ENCODE measurements around the gene ARMC6.
"Not testable (repeated sequence)": the region's sequence is repeated elsewhere in the genome, so short reads cannot be mapped to it uniquely, and the experiment has no call there.

Gene ARMC6

DNA sequence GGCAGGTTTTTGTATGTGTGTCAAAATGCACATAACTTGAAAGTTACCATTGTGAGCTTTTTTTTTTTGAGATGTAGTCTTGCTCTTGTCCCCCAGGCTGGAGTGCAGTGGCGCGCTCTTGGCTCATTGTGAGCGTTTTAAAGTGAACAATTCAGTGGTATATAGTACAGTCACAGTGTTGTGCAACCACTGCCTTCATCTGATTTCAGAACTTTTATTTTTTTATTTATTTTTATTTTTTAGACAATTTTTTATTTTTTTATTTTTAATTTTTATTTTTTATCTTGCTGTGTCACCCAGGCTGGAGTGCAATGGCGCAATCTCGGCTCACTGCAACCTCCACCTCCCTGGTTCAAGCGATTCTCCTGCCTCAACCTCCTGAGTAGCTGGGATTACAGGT is 45.4 kb downstream of the ARMC6 start:
- DNase-seq, result no peak

DNA sequence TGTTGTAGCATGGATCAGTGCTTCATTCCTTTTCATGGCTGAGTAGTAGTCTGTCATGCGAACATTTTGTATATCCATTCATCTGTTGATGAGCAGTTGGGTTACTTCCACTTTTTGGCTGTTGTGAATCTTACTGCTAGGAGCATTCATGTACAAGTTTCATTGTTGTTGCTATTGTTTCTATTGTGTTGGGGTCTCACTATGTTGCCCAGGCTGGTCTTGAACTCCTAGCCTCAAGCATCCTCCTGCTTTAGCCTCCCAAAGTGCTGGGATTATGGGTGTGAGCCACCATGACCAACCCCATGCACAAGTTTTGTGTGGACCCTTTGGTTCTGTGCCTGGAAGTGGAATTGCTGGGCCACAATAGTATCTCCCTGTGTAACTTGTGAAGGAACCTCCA is 46.2 kb downstream of the ARMC6 start:
- DNase-seq, result no peak

DNA sequence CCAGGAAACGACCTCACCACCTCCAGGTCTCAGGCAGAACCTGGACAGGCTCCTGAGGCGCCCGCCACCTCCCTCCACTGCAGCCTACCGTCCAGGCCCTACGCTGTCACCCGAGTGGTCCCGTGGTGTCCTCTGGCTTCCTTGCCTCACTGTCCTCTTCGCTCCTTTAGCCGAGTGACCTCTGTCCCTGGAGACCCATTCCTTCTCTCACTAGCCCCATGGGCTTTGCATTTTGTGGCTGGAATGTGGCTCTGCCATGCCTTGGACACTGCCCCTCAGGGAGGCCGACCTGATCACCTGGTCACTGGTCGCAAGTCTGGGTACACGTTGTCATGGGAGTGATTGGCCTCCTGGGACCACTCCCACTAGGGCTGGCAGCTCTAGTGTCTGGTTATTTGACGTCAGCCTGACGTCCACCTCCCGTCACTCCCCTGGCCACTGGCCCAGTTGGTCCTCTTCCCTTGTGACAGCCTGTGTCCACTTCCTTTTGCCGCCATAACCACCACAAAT is 48.3 kb downstream of the ARMC6 start:
- no peak for DNase-seq

DNA sequence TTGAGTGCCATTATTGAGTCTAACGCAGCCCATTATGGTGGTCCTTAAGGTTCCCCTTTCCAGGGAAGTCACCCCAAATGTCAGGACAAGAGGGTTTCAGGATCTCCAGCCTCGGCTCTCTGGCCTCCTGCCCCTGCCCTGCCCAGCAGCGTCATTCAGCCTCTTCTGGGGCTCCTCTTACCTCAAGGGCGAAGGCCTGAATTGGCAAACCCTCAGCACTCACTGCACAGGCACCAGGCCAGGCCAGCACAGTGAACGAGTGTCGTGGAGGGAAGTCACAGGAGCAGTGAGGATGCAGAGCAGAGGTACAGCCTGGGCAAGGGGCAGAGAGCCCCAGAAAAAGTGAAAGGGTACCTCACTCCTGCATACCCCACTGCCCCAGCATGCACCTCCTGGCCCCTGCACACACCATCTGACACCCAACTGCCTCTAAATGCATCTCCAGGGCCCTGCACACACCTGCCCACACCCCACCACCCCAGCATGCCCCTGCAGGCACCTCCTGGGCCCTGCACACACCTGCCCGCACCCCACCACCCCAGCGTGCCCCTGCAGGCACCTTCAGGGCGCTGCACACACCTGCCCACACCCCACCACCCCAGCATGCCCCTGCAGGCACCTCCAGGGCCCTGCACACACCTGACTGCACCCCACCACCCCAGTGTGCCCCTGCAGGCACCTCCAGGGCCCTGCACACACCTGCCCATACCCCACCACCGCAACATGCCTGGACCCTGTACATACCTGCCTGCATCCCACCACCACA is 50.2 kb downstream of the ARMC6 start:
- no peak for DNase-seq

DNA sequence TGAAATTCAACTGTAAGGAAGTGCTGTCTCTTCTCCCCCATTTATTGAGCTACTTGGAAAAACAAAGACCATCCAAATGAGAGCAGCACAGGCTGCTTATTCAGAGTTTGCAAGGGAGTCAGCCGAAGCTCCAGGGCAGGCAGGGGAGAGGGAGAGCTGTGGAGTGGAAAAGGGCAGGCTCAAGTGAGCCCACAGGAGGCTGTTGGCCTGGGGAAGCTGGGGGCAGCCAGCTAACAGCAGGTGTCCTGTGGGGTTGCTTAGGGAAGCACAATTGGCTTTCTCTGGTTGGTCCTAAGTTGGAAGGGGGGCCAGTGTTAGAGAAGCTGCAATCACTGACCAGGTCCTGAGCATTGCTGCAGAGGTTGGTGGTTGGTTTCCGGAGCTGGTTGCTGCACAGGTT is 54.3 kb downstream of the ARMC6 start:
- no peak for DNase-seq

DNA sequence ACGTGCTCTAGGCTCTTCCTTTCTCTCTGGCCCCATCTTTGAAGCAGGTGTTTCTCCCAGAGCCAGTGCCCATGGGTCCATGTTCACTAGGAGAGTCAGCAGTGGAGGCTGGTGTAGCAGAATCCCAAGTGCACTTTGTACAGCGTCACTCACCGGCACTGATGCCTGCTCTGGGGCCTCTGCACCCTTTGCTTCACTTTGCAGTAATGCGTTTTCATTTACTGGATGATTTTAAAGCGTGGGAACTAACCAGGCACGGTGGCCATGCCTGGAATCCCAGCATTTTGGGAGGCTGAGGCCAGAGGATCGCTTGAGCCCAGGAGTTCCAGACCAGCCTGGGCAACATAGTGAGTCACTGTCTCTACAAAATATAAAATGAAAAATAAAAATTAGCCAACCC is 61.1 kb downstream of the ARMC6 start:
- DNase-seq, result no peak

DNA sequence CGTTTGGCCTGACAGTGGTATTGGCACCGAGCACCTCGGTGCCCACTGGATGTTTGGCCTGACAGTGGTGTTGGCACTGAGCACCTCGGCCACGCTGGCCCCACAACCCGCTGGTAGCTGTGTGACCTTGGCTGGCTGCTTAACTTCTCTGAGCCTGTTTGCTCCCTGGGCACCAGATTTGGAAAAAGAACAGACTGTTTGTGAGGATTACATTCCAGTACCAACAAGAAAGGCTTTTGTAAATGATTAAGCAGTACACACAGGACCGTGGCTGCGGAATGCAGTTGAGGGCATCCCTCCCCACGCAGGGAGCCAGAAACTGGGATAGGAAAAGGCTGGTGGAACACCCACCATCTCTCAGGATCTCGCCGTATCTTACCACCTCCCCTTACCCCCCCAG is 62.3 kb downstream of the ARMC6 start:
- no peak for DNase-seq

DNA sequence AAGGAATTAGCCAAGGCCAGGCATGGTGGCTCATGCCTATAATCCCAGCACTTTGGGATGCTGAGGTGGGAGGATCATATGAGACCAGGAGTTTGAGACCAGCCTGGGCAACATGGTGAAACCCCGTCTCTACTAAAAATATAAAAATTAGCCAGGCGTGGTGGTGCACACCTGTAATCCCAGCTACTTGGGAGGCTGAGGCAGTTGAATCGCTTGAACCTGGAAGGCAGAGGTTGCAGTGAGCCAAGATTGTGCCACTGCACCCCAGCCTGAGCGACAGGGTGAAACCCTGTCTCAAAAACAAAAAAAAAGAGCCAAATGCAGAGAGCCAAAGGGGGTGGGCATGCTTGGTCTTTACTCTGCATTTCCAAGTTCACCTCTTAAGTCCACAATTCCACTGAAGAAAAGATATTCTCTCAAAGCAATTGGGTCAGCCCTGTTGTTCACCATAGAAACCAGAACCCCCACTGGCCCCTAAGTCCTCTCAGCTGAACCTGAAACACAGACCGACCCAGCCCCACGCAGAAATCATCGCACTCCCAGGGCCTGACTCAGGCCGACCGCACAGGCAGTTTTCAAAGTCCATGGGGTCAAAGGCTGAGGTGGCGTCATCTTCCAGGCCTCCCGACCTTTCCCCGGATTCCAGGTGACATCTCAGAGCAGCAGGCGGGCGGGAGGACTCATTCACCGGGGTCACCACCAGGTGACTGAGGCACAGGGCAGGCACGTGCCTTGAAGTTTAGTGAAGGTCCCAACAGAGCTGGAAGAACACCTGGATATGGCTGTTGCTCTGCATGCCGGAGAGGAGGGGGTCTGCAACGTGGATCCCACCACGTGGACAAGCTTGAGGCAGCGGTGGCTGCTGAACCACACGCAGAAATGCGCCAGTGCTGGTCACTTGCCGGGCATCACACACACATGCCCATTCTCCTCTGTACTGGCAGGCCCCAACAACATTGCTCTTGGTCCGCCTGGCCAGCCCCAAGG is 63.5 kb downstream of the ARMC6 start:
- no peak for DNase-seq

DNA sequence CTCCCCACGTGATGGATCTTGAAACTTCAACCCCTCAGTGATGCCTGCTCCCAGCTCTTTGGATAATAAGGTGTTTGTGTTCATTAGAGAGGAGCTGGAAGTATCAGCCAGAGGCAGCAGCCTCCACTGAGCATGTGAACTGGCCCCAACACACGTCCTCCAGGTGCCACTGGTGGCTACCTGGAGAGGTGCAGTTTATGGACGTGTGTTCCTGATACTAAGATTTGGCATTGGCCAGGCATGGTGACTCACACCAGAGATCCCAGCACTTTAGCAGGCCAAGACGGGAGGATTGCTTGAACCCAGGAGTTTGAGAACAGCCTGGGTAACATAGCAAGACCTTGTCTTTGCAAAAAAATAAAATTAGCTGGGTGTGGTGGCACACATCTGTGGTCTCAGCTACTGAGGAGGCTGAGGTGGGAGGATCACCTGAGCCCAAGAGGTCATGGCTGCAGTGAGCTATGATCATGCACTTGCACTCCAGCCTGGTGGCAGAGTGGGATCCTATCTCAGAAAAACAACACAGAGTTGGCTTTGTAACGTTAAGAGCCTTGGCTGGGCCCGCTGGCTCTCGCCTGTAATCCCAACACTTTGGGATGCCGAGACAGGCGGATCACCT is 64.8 kb downstream of the ARMC6 start:
- DNase-seq, result no peak

DNA sequence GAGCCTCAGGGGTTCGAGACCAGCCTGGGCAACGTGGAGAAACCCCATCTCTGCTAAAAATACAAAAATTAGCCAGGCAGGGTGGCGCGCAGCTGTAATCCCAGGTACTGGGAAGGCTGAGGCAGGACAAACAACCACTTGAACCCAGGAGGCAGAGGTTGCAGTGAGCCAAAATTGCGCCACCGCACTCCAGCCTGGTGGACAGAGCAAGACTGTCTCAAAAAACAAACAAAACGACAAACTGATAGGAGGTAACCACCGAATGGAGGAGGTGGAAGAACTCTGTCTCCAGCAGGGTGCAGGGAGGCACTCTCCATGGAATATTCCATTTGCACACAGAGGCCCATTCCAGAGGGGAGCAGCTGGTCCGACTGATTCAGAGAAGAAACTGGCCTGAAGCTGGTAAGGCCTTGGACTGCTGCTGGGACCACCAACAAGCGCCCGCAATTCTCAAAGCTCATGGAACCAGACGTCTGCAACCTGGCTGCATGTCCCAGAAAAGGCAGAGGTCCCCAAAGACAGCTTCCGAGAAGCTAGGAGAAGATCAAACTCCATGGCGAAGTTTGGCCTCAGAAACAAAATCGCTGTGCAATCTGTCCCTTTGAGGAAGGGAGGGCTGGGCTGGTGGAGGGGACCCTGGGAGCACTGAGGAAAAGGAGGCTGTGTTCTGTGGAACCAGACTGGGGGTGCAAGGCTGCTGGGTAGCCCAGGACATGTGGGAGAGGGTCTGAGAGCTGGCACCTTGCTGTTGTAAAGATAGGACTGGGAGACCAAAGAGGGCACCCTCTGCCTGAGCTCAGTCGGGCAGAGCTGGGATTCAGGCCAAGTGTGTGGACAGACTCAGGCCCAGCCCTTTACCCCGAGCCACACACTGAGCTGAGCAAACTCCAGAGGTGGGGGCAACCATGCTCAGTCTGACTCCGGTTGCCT is 65.6 kb downstream of the ARMC6 start:
- no peak for DNase-seq

DNA sequence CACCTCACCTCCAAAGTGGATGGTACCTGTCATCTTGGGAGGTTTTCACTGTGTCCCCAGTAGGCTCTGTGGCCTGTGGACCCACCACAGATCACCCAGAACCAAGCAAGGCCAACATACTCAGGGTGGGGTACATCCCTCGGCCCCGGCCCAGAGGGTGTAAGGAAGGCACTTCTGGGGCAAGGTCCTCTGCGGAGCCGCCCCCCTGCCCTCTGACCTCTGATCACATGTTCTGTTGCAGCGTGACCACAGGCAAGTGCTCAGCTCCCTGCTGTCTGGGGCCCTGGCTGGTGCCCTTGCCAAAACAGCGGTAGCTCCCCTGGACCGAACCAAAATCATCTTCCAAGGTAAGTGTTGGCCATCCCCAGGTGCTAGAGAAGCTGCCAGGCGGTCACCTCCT is 68.1 kb downstream of the ARMC6 start:
- no peak for DNase-seq

DNA sequence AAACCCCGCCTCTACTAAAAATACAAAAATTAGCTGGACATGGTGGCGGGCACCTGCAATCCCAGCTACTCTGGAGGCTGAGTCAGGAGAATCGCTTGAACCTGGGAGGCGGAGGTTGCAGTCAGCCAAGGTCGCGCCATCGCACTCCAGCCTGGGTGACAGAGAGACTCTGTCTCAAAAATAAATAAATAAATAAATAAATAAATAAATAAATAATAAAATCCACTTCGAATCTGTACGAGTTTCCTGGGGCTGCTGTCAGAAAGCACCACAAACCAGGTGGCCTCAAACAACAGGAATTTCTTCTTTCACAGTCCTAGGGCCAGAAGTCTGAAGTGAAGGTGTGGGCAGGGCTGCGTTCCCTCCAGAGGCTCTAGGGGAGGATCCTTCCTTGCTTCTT is 69.2 kb downstream of the ARMC6 start:
- not testable (repeated sequence) for DNase-seq

DNA sequence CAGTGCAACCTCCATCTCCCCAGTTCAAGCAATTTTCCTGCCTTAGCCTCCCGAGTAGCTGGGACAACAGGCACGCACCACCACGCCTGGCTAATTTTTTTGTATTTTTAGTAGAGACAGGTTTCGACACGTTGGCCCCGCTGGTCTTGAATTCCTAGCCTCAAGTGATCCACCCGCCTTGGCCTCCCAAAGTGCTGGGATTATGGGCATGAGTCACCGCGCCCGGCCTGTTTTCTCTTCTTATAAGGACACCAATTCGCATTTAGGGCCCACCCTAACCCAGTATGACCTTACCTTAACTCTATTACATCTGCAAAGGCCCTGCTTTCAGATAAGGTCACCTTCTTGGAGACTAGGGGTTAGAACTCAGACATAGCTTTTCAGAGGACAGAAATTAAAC is 69.8 kb downstream of the ARMC6 start:
- DNase-seq, result no peak

DNA sequence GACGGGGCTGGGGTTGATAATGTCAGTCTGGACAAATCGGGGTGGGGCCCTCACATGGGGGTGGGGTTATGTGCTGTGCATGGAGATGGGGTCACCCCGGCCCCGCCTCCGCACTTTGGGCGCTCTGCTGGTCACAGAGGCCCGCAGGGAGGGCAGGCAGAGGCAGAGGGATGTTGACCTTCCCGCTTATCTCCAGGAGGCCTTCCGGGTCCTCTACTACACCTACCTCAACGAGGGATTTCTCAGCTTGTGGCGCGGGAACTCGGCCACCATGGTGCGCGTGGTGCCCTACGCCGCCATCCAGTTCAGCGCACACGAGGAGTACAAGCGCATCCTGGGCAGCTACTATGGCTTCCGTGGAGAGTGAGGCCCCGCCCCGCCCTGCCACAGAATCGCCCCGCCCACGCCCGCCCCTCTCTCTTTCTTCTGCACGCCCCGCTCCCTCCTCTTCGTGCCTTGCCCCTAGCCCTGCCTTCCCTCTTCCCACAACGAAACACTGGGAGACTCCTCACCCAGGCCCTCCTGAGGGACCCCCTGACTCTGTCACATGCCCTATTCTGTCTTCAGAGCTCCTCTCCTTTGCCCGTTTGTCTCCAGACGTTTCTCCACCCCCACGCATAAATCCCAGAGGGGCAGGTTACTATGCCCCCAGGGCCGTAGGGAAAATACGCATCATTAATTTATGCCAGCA is 72.1 kb downstream of the ARMC6 start:
- no peak for DNase-seq

DNA sequence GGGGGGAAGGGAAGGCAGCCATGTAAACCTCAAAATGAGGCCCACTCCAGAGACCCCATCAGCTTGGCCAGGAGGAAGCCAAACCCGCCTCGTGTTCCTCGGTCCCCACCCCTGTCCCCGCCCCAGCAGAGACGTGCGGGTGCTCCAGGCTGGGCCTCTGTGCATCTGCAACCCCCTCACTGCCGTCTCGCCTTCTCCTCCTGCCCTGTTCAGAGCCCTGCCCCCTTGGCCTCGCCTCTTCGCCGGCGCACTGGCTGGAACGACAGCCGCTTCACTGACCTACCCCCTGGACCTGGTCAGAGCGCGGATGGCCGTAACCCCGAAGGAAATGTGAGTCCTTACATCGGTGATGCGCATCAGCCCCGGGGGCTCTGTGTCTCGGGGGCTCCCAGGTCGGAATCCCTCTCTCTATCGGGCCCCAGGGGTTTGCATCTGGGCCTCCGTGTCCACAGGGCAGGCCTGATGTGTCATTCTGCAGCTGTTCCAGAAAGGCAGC is 72.7 kb downstream of the ARMC6 start:
- DNase-seq, result no peak

DNA sequence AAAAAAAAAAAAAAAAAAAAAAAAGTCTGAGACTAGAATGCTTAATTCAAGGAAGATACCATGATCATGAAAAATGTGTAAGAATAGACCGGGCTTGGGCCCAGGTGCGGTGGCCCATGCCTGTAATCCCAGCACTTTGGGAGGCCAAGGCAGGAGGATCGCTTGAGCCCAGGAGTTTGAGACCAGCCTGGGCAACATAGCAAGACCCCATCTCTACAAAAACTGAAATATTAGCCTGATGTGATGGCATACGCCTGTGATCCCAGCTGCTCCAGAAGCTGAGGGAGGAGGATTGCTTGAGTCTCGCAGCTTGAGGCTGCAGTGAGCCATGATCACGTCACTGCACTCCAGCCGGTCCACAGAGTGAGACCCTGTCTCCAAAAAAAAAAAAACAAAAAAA is 73.5 kb downstream of the ARMC6 start:
- DNase-seq, result not testable (repeated sequence)

DNA sequence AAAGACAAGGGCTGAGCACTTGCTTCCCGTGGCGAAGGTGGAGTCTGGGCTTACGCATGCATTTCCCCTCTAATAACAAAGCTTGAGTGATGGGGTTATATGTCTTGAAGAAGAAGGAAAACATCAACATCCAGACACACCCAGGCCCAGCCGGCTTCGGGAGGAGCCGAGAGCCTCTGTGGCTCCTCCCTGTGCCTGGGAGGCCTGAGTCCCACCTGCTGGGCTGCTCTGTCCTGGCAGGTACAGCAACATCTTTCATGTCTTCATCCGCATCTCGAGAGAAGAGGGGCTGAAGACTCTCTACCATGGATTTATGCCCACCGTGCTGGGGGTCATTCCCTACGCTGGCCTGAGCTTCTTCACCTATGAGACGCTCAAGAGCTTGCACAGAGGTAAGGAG is 74.3 kb downstream of the ARMC6 start:
- no peak for DNase-seq
